GM21737 (cell line): ENCODE data around the gene OTC.

Source experiments
- ATAC-seq: cut with Tn5 transposase; IDR thresholded peaks from one replicate; pipeline ENCODE4 v1.9.1; 2021; ENCODE audit warnings: mild to moderate bottlenecking, moderate library complexity; ENCODE audit not compliant: unreplicated experiment

The OTC gene

DNA sequence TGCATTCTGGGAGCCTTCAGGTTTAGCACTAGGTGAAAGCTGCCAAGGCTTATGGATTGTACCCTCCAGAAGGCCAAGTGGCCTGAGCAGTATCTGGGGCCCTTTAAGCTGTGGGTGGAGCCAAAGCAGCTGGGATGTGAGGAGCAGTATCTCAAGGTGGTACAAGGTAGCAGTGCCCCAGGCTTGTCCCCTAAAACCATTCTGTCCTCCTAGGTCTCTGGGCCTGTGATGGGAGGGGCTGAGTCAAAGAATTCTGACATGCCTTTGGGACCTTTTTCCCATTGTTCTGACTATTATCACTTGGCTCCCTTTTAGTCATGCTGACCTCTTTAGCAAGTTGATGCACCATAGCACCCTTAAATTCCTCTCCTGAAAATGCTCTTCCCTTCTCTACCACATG is 109.9 kb downstream of the OTC start:
- ATAC-seq: no peak

DNA sequence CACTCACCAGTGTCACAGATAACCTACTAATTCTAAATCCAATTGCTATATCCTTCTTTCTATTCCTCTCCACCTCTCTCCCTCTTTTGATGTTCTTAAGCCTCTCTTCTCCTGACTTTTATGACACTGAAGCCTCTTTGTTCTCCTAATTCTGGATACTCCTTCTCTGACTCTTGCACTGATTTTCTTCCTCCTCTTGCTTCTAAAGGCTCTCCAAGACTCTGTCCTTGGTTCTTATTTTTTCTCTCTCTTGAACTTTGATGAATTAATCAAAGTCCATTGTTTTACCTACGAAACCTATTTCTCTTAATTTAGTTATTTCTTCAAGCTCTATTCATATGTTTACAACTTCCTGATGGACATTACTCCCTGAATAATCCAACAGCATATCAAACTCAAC is 113.3 kb downstream of the OTC start:
- ATAC-seq: no peak

DNA sequence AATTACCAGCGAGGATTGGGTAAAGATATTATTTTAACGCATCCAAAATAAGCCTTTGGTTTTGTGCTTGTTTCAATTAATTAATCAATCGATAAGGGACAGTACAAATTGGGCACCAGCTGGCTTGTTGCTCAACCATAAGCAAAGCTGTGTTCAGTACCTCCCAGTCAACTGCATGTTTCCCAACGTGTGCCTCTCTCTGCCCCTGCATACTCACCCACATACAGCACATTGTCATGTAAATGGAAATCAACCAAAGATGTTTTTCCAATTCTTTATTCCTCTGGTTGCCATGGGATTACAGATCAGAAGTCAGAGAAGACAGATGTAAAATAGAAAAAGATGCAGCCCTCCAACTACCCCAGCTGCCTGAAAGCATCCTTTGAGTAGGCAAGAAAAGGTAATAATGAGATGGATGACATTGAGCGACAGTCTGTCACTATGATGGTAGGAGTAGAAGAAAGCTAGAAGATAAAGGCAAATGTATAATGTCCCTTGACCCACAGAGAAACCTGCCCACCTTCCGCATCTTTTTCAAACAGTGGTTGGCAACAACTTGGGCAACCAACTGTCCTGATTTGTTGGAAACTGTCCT is 116.3 kb downstream of the OTC start:
- no peak for ATAC-seq
